T-helper 1 cell (primary cell): ENCODE results near the gene APOL5.

Experiments used
- DNase-seq, 5 donors: peaks; one replicate each; pipeline ENCODE4 v3.0.0-alpha.2; 2012 to 2020

The APOL5 gene

GRCh38 chr22:35743326-35743860, 25.7 kb downstream of the APOL5 start:
- no peak for DNase-seq

DNA sequence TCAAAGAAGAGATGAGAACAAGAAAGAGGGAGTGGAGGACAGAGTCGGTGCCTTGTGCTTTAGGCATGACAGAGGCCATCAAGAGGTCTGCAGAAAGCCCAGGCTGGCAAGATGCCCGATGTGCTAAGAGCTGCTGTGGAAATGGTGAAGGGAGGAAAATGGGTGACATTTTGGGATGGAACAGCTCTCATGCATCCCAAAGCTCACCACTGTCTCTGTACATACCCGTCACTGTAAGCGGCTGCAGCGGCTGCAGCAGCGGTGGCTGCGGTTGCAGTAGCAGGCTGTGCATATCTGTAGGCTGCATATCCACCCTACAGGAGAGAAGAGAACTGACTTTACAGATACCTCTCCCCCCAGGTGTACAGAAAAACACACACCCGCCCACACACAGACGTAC, 28.6 kb downstream of the APOL5 start:
- no peak for DNase-seq

DNA sequence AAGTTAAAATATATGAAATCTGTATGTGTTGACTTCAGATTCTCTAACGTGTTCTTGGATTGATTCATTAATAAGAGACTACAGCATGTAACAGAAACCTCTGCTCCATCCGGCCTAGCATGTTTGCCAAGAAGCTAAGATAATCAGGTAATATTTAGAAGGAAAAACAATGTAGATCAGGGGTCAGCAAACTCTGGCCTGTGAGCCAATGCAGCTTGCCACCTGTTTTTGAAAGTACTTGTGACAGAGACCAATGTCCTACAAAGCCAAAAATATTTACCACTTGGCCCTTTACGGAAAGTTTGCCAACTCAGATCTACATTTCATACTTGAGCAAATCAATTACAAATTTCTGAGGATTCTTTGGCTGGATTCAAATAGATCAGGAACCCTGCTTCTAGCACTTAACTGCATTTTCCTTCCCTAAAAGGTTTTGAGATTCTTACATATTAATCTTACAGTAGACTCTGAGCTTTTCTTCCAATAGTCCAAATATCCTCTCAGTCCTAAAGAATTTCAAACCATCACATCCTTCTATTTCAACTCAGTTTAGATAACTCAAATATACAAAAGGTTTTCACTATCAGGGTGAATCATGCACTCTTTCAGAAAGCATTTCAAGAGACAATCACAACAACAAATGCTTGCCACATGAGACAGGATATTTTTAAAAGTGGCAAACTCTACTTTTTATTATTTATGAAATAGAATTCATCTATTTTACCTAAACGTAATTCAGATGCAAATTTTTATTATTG, 29.5 kb downstream of the APOL5 start:
- no peak for DNase-seq

DNA sequence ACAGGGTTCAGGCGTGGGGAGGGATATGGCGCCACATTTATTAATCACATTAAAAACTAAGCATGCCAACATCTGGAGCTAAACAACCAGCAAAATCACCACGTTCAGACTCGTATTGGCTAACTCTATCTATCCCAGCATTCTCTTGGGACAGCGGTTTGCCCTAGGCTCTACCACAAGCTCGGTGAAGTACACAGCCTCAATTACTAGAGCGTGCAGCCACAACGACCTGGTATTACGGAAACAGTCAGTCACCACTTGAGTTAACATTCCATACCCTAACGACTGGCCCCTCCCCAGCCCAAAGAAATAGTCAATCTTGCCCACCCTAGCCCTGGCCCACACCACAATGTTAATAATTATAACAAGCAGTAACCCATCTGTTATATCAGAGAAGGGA, 32.1 kb downstream of the APOL5 start:
- DNase-seq, result no peak

- no peak for DNase-seq
These were observed 34.6 kb downstream of the APOL5 start for GRCh38 chr22:35752006-35752862.

DNA sequence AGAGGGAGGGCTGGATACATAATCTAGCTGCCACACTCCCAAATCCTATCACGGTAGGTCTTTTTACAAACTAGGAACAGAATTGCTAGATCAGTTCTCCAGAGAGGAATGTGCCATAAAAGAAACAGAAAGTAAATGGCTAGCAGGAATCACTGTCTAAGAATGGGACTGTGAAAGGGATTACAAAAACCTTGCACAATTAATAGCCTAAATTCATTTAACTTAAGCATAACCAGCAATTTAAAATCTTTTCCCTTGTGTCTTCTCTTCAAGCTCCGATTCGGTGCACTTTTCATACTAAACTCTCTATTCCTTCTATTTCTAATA, 35.2 kb downstream of the APOL5 start:
- DNase-seq, result no peak

- no peak for DNase-seq
These were observed 37.1 kb downstream of the APOL5 start for GRCh38 chr22:35754761-35755160.

- DNase-seq, result no peak
These were observed 39.0 kb downstream of the APOL5 start for GRCh38 chr22:35756722-35757121.

DNA sequence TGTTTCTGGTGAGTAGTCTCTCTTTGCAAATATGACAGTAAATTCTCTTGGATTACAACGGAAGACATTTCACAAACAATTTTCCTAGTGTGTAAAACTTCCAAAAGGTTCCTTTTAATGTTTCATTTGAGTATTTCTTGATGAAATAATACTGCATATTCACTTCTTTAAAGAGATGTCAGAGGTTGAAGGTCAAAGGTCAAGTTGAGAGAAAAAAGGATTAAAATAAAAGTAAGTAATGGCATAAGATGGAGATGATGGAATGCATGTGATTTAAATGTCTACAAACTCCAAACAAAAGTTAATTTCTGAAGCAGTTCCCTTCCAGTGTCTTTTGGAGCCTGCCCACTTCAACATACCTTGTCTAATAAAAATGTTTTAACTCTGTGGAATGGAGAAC, 40.7 kb downstream of the APOL5 start:
- DNase-seq, result no peak

- DNase-seq, result no peak
These were observed 43.4 kb downstream of the APOL5 start for GRCh38 chr22:35761037-35761436.

- DNase-seq, result no peak
These were observed 49.2 kb downstream of the APOL5 start for GRCh38 chr22:35766654-35767580.

GRCh38 chr22:35769974-35770373, 52.3 kb downstream of the APOL5 start:
- no peak for DNase-seq

- no peak for DNase-seq
These were observed 57.7 kb downstream of the APOL5 start for GRCh38 chr22:35775339-35775738.

GRCh38 chr22:35777335-35777975, 59.8 kb downstream of the APOL5 start:
- no peak for DNase-seq
